Limb (tissue), 2 donors: ENCODE data around the gene SETD2.
"Not testable (repeated sequence)": the region's sequence is repeated elsewhere in the genome, so short reads cannot be mapped to it uniquely, and the experiment has no call there.

ENCODE experiments used
- DNase-seq, 2 donors: peaks; one replicate each; pipeline ENCODE4 v3.0.0-alpha.2; 2016; ENCODE audit errors: extremely low spot score in 2 of 2

SETD2 gene

DNA sequence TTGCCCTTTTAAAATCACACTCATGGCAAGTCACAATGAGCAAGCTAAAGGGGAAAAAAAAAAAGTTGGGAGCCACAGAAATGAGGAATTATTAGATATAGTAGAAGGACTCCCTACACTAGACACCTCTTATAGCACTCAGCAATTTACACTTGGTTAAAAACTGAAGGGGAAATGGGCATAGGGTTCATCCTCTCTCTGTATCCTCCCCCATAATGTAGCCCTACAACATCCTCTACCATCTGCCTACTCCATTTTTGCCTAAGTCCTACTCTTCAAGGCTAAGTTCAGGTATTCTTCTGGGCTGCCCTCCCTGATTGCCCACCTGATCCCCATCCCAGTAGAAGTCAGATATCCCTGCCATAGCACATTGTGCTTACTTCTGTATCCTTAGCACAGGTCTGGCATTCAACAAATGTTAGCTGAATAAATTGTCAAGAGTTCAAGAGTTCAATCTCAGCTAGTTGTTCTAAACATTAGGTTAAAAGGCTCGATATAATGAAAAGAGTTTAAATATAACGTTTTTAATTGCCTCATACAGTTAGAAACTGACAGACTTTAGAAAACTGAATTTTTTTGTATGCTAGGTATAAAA is 14.5 kb downstream of the SETD2 start:
- DNase-seq, result no peak

- no peak for DNase-seq
Observed at GRCh38 chr3:47145272-47145671, 18.6 kb downstream of the SETD2 start.

GRCh38 chr3:47143068-47143467 is 20.8 kb downstream of the SETD2 start:
- DNase-seq, result no peak

DNA sequence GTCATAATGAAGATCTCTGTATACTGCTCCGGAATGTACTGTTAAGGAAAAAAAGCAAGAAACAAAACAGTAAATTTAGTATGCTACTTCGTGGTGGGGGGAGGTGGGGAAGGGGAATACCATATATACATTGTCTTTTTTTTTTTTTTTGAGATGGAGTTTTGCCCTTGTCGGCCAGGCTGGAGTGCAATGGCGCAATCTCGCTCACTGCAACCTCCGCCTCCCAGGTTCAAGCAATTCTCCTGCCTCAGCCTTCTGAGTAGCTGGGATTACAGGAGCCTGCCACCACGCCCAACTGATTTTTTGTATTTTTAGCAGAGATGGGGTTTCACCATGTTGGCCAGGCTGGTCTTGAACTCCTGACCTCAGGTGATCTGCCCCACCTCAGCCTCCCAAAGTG is 21.4 kb downstream of the SETD2 start:
- not testable (repeated sequence) for DNase-seq

DNA sequence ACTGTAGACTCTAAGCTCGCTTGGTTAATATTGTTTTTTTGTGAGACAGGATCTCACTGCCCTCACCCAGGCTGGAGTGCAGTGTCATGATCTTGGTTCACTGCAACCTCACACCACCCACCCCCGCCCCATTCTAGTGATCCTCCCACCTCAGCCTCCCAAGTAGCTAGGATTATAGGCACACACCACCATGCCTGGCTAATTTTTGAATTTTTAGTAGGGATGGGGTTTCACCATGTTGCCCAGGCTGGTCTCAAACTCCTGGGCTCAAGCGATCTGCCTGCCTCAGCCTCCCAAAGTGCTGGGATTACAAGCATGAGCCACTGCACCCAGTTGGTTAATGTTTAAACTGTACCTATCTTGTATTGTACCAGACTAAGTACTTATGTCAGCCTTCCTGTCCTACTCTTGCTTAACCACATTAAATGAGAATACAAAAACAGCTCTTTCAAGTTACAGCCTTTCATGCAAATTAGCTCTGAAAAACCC is 22.9 kb downstream of the SETD2 start:
- not testable (repeated sequence) for DNase-seq

DNA sequence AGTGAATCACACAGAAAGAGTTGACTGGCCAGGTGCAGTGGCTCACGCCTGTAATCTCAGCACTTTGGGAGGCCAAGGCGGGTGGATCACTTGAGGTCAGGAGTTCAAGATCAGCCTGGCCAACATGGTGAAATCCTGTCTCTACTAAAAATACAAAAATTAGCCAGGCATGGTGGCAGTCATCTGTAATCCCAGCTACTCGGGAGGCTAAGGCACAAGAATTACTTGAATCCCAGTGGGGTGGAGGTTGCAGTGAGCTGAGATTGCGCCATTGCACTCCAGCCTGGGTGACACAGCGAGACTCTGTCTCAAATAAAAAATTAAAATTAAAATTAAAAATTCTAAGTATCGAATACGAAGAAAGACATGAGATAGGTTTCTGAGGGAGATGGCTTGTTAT is 23.4 kb downstream of the SETD2 start:
- not testable (repeated sequence) for DNase-seq

GRCh38 chr3:47134311-47134710 is 29.6 kb downstream of the SETD2 start:
- no peak for DNase-seq

DNA sequence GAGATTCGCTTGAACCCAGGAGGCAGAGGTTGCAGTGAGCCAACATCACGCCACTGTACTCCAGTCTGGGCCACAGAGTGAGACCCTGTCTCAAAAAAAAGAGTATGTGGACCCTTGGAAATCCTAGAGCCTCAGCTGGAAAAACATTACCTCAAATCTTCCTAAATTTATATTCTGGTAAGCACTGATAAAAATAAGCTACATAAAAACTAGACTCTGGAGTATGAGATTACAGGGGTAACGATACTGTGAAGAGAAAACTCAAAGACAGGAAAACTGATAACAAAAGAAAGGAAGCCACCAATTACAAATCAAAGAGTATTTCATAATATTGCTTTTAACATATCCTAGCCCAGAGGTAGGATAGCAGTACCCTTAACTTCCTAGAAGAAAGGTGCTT is 30.3 kb downstream of the SETD2 start:
- no peak for DNase-seq

GRCh38 chr3:47130557-47130956 is 33.4 kb downstream of the SETD2 start:
- DNase-seq, result no peak

- DNase-seq, result no peak
Observed at GRCh38 chr3:47128137-47128536, 35.8 kb downstream of the SETD2 start.

- DNase-seq, result no peak
Observed at GRCh38 chr3:47123857-47124256, 40.1 kb downstream of the SETD2 start.

- DNase-seq, result no peak
Observed at GRCh38 chr3:47121409-47121808, 42.5 kb downstream of the SETD2 start.

- DNase-seq, result no peak
Observed at GRCh38 chr3:47120138-47120537, 43.8 kb downstream of the SETD2 start.

- not testable (repeated sequence) for DNase-seq
Observed at GRCh38 chr3:47119387-47119786, 44.5 kb downstream of the SETD2 start.

DNA sequence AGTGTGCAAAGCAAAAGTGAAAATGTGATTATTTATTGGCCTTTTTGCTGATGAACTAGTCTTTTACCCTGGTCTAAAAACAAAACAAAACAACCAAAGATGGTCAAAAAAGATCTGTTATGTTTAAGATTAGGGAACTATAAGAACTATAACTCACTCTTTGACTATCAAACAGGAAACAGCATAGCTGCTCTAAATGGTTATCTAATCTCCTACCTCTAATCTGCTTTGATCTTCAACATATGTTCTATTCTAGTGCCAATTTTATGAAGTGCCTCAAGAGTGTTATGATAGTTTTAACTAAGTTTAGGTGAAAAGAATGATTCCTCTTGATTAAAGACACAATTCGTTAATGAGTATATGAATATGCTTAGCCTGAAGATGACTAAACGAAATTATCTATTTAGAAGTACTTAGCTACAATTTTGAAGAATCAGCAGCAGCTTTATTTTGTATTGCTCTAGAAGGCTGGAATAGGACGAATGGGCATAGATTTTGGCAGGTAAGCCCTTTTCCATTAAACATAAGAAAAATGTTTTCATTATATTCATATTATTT is 46.0 kb downstream of the SETD2 start:
- no peak for DNase-seq

DNA sequence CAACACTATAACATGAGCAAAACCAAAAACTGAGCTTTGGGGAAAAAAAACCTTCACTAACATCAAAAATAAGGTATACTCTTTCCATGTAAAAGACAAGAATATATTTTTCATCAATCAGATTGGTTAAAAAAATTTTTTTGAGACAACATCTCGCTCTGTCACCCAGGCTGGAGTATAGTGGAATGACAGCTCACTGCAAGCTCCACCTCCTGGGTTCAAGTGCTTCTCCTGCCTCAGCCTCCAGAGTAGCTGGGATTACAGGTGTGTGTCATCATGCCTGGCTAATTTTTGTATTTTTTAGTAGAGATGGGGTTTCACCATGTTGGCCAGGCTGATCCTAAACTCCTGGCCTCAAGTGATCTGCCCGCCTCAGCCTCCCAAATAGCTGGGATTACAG is 48.4 kb downstream of the SETD2 start:
- not testable (repeated sequence) for DNase-seq

GRCh38 chr3:47113669-47114365 is 50.1 kb downstream of the SETD2 start:
- DNase-seq, result no peak

DNA sequence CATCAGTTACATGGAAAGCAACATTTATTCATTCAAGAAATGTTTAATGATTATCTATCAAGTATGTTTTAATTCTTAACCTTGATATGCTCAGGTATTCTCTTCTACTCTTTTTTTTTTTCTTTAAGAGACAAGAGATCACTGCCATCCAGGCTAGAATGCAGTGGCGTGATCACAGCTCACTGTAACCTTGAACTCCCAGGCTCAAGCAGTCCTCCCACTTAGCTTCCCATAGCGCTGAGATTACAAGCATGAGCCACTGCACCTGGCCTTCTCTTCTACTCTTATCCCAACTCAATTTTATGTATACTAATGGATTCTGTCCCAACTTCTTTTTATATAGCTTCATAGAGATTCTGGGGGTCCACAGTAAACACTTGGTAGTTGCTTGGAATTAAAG is 50.9 kb downstream of the SETD2 start:
- no peak for DNase-seq

- DNase-seq, result no peak
Observed at GRCh38 chr3:47109393-47109792, 54.5 kb downstream of the SETD2 start.

- no peak for DNase-seq
Observed at GRCh38 chr3:47108546-47108945, 55.4 kb downstream of the SETD2 start.

DNA sequence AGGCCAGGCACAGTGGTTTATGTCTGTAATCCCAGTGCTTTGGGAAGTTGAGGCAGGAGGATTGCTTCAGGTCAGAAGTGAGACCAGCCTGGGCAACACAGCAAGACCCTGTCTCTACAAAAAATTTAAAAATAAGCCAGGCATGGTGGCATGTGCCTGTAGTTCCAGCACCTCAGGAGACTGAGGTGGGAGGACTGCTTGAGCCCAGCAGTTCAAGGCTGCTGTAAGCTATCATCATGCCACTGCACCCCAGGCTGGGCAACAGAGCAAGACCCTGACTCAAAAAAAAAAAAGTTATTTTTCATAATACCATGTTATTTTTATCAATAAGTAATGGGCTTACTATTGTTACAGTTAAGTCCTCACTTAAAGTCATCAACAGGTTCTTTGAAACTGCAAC is 59.7 kb downstream of the SETD2 start:
- DNase-seq, result no peak

- no peak for DNase-seq
Observed at GRCh38 chr3:47103619-47104018, 60.3 kb downstream of the SETD2 start.

GRCh38 chr3:47102081-47102600 is 61.8 kb downstream of the SETD2 start:
- DNase-seq, result no peak
